ENCODE measurements around the gene TALDO1. TPM values are rescaled to one million over a fixed set of nuclear protein-coding genes. Genes with fewer than 3 reads are reported as not detected.
A peak's percentile ranks its signal among the peaks of the same experiment; 100 is the strongest.

TALDO1 gene
- total RNA-seq, 1 experiment from 2014 or later = 379 TPM

- Mint-ChIP-seq H3K36me3 (ENCODE audit: insufficient read depth, unreplicated experiment) (peaks cover 69% of the 10 kb centered on the region), H3K27me3 (ENCODE audit: unreplicated experiment) (no peaks in the 10 kb centered on the region), H3K27ac (ENCODE audit: unreplicated experiment) (peak overlapping the region; percentile 78), H3K4me1 (ENCODE audit: low read depth, unreplicated experiment) (no peaks in the 10 kb centered on the region), H3K9me3 (ENCODE audit: low read depth, unreplicated experiment) (no peaks in the 10 kb centered on the region), H3K4me3 (ENCODE audit: low read depth, unreplicated experiment) (peak overlapping the region; percentile 83)
- no peak for DNase-seq
- CTCF ChIA-PET = interaction anchor here (0.9 to 1.0 kb wide), 2 partner anchors 46 to 63 kb away, joined by 3 to 20 read pairs; no protein-coding TSS in a partner anchor
- BruUV-seq (replicated peaks) = no TSS peak
- intact Hi-C loops (cut with micrococcal nuclease; ENCODE audit: unreplicated experiment) = no loop called here
- TF ChIP-seq, protein P1, sequence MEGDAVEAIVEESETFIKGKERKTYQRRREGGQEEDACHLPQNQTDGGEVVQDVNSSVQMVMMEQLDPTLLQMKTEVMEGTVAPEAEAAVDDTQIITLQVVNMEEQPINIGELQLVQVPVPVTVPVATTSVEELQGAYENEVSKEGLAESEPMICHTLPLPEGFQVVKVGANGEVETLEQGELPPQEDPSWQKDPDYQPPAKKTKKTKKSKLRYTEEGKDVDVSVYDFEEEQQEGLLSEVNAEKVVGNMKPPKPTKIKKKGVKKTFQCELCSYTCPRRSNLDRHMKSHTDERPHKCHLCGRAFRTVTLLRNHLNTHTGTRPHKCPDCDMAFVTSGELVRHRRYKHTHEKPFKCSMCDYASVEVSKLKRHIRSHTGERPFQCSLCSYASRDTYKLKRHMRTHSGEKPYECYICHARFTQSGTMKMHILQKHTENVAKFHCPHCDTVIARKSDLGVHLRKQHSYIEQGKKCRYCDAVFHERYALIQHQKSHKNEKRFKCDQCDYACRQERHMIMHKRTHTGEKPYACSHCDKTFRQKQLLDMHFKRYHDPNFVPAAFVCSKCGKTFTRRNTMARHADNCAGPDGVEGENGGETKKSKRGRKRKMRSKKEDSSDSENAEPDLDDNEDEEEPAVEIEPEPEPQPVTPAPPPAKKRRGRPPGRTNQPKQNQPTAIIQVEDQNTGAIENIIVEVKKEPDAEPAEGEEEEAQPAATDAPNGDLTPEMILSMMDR (IDR thresholded peaks at IDR 0.05; ENCODE audit: unreplicated experiment) = no peak
Measured at GRCh38 chr11:796565-797295, 49.5 kb downstream of the TALDO1 start.

DNA sequence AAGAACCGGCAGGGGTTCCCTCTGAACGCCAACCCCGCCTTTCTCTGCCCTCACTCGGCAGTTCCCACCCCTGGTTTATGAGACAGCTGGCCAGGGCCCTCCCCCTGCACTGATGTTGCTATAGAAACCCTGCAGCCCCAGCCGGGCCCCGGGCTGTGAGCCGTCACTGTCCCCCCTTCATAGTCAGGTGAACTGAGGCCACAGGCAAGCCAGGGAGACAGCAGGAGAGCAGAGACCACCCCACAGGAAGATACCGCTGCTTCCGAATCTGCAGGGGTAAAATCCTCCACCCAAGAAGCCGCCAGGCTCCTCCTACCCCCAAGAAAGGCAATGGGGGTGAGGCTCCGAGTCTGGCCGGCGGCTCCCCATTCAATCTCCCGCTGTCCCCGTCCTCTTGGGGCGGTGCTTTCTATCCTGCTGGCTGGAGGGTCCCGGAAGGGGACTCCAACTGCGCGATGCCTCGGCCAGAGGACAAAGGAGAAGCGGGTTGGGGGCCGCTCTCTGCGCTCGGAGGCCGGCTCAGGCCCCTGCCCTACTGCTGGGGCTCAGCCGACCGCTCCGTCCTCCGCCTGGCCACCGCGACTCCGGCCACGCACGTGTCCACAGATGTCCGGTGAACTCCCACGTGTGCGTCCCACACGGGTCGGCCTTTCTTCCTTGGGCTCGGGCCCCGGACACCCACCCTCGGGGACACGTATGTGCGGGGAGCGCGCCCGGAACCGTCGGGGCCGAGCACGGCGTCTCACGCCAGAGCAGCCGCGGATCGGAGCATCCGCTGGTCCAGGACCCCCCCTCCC lies 50.2 kb downstream of the TALDO1 start:
- Mint-ChIP-seq H3K36me3 (ENCODE audit: insufficient read depth, unreplicated experiment) (peaks cover 75% of the 10 kb centered on the region), H3K4me3 (ENCODE audit: low read depth, unreplicated experiment) (peak overlapping the region; percentile 83), H3K9me3 (ENCODE audit: low read depth, unreplicated experiment) (no peaks in the 10 kb centered on the region), H3K27me3 (ENCODE audit: unreplicated experiment) (no peaks in the 10 kb centered on the region), H3K27ac (ENCODE audit: unreplicated experiment) (peak overlapping the region; percentile 58), H3K4me1 (ENCODE audit: low read depth, unreplicated experiment) (no peaks in the 10 kb centered on the region)
- DNase-seq = peak; percentile 74
- BruUV-seq (replicated peaks) = no TSS peak
- CTCF ChIA-PET = interaction anchor here (0.9 to 1.0 kb wide), 2 partner anchors 47 to 62 kb away, joined by 3 to 20 read pairs; no protein-coding TSS in a partner anchor
- intact Hi-C loops (cut with micrococcal nuclease; ENCODE audit: unreplicated experiment) = no loop called here
- TF ChIP-seq, protein P1 (IDR thresholded peaks at IDR 0.05; ENCODE audit: unreplicated experiment) = no peak

GRCh38 chr11:798093-798713 lies 50.9 kb downstream of the TALDO1 start, which contains the start of gene SLC25A22:
Gene SLC25A22 (minus strand): TSS chr11:798281. CDS start chr11:795006, 3,275 bp downstream.
- CTCF ChIA-PET = no interaction called here
- intact Hi-C loops (cut with micrococcal nuclease; ENCODE audit: unreplicated experiment) = no loop called here
- TF ChIP-seq, protein P1 (IDR thresholded peaks at IDR 0.05; ENCODE audit: unreplicated experiment) = peak; percentile 91
- peak; percentile 92 for DNase-seq
- H3K36me3 Mint-ChIP-seq (ENCODE audit: insufficient read depth, unreplicated experiment) = peaks cover 71% of the 10 kb centered on the region
- H3K27ac Mint-ChIP-seq (ENCODE audit: unreplicated experiment) = peak within 1 kb of the TSS; percentile 58
- peak within 1 kb of the TSS; percentile 83 for H3K4me3 Mint-ChIP-seq (ENCODE audit: low read depth, unreplicated experiment)
- H3K4me1 Mint-ChIP-seq (ENCODE audit: low read depth, unreplicated experiment) = no peaks in the 10 kb centered on the region
- H3K27me3 Mint-ChIP-seq (ENCODE audit: unreplicated experiment) = no peaks in the 10 kb centered on the region
- BruUV-seq (replicated peaks) = no TSS peak
- no peaks in the 10 kb centered on the region for H3K9me3 Mint-ChIP-seq (ENCODE audit: low read depth, unreplicated experiment)

DNA sequence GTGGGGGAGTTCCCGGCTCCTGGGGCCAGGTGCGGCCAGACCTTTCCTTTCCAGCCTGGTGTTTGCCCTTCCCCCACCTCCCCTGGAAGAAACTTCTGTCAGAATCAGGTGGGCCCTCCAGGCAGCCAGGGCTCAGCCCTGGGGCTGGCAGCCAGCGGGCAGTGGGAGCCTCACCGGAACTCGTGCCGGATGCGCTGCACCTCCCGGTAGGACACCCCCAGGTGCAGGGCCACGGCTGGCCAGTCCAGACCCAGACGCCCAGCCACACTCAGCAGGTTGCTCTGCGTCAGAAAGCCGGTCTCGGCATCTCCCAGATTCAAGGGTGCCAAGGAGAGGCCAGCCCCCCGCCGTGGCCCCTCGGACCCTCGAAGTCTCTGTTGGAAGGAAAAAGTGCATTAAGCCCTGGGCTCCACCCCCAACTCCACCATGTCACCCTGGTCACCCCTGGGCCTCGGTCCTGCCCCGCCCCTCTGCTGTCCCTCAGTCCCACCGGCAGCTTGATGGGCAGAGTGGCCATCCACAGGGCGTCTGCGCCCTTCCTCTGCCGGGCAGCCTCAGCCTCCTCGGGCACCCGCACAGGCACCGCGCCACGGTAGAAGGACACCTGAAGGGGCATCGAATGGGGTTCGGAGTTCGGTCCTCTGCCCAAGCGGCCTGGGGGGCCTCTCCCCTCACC lies 52.5 kb downstream of the TALDO1 start:
- no TSS peak for BruUV-seq (replicated peaks)
- Mint-ChIP-seq H3K9me3 (ENCODE audit: low read depth, unreplicated experiment) (no peaks in the 10 kb centered on the region), H3K27me3 (ENCODE audit: unreplicated experiment) (no peaks in the 10 kb centered on the region), H3K27ac (ENCODE audit: unreplicated experiment) (no peak overlapping the region), H3K36me3 (ENCODE audit: insufficient read depth, unreplicated experiment) (peaks cover 70% of the 10 kb centered on the region), H3K4me3 (ENCODE audit: low read depth, unreplicated experiment) (no peak overlapping the region), H3K4me1 (ENCODE audit: low read depth, unreplicated experiment) (peaks cover 8% of the 10 kb centered on the region)
- DNase-seq = no peak
- CTCF ChIA-PET = no interaction called here
- intact Hi-C loops (cut with micrococcal nuclease; ENCODE audit: unreplicated experiment) = no loop called here
- TF ChIP-seq, protein P1 (IDR thresholded peaks at IDR 0.05; ENCODE audit: unreplicated experiment) = no peak
